LNCAP (cell line): Measurements from ENCODE around the gene CA12.

Experiments used
- TF ChIP-seq, protein P1 (sequence below): fragments of 450-650 bp; IDR thresholded peaks from 2 replicates; pipeline ENCODE4 v1.5.1; 2017; ENCODE audit warnings: mild to moderate bottlenecking

Gene CA12

DNA sequence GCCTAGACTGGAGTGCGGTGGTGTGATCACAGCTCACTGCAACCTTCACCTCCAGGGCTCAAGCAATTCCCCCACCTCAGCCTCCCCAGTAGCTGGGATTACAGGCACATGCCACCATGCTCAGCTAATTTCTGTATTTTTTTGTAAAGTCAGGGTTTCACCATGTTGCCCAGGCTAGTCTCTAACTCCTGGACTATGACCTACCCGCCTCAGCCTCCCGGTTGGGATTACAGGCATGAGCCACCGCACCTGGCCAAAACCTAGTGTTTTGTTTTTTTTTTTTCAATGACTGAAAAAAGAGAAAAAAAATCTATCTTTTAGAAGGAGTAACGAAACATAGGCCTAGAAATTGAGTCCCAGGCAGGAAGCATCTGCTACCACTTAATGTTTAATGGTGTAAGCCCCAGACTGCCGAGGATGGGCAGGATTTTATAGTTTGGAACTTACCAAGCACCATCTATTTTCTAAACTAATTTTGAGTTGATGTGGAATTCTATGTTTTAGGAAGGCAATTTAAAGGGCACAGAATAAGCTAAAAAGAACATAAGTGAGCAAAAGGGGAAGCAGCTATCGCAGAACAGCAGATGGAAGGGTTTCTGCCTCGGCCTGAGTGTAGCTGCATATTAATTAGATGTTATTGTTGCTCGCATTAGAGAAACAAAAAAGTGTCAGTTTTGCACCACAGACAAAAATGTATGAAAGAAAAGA lies 24.2 kb upstream of the CA12 start:
- TF ChIP-seq, protein P1, sequence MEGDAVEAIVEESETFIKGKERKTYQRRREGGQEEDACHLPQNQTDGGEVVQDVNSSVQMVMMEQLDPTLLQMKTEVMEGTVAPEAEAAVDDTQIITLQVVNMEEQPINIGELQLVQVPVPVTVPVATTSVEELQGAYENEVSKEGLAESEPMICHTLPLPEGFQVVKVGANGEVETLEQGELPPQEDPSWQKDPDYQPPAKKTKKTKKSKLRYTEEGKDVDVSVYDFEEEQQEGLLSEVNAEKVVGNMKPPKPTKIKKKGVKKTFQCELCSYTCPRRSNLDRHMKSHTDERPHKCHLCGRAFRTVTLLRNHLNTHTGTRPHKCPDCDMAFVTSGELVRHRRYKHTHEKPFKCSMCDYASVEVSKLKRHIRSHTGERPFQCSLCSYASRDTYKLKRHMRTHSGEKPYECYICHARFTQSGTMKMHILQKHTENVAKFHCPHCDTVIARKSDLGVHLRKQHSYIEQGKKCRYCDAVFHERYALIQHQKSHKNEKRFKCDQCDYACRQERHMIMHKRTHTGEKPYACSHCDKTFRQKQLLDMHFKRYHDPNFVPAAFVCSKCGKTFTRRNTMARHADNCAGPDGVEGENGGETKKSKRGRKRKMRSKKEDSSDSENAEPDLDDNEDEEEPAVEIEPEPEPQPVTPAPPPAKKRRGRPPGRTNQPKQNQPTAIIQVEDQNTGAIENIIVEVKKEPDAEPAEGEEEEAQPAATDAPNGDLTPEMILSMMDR = no peak

DNA sequence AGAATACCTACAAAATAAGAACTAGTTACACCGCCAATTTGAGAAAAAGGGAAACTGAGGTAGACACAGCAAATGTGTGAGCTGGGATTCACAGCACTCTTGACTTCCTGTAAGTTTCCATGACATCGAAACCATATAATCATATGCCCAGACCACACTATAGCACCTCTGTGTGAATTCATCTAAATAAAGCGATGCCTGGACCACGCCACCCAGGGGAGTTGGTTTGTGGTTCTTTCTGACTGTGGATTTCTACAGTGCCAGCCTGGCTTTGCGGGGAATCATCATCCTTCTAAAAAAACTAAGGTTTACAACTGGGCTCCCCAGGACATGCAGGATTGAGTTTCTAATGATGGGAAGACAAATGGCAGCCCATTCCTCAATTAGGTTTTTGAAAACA lies 23.5 kb upstream of the CA12 start:
- TF ChIP-seq, protein P1 = no peak

DNA sequence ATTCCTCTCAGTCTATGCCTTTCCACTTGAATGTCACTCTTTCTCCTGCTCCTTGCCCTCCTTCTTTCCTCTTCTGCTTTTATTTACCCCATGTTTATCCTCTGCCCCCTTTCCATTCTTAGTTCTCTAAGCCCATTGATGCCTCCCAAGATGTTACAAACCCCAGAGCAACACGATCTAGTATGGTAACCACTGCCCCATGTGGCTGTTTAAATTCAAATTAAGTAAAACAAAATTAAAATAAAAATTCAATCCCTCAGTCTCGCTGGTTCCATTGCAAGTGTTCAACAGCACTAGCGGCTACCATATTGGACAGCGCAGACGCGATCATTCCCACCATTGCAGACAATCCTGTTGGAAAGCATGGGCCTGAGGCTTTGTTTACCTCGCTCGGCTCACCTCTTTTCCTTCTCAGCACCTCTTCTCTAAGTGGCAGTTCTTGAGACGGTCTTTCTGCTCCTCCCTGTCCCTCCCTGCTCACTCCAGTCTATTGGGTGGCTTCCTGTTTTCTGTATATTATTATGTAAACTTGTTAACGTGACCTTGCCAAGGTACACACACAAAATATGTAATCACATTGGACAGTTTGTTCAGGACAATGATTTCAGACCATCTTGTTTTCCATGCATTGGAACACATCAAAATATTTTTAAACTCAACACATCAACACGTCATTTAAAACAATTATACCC lies 21.8 kb upstream of the CA12 start:
- TF ChIP-seq, protein P1 = no peak

DNA sequence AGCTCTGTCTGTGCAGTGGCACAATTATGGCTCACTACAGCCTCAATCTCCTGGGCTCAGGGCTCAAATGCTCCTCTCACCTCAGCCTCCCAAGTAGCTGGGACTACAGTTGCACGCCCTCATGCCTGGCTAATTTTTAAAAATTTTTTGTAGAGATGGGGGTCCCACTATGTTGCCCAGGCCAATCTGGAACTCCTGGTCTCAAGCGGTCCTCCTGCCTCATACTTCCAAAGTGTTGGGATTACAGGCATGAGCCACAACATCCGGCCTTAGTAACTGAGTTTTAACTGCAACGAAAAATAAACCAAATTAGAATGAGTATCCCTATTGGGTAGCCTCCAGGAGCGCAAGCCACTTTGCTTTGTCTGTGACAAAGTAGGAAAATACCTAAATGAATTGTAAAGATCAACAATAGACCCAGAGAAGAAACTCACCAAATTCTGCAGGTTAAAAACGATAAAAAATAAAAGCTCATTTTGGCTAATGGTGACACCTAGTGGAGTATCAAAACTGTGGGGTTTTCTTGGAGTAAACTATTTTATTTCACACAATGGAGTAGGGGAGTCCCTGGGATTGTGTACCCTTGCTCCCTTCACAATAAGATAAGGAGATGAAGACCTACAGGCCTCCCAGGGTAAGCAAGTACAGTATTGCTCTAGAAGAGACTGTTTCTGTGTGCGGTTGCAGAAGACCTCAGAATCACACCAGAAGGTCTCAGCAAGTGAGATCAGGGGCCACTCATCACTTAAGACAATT lies 21.0 kb upstream of the CA12 start:
- TF ChIP-seq, protein P1 = peak; percentile 68

DNA sequence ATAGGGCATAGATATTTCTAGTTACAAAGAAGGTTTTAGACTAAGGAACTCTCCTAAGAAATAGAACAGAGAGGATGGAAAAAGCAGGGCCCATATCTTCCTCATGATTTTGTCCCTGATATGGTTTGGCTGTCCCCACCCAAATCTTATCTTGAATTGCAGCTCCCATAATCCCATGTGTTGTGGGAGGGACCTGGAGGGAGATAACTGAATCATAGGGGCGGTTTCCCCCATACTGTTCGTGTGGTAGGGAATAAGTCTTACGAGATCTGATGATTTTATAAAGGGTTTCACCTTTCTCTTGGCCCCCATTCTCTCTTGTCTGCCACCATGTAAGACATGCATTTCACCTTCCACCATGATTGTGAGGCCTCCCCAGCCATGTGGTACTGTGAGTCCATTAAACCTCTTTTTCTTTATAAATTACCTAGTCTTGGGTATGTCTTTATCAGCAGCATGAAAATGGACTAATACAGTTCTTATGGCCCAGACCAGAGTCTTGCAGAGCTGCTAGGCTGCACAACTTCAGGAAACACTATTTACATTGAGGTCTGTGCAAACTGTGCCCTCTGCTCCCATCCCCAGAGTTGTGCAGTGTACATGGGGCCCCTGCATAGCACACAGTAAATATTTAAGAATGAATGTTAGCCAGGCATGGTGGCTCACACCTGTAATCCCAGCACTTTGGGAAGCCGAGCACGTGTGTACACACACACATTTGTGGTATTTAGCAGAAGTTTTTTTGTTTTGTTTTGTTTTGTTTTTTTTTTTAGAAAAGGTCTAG lies 20.3 kb upstream of the CA12 start:
- TF ChIP-seq, protein P1 = no peak

DNA sequence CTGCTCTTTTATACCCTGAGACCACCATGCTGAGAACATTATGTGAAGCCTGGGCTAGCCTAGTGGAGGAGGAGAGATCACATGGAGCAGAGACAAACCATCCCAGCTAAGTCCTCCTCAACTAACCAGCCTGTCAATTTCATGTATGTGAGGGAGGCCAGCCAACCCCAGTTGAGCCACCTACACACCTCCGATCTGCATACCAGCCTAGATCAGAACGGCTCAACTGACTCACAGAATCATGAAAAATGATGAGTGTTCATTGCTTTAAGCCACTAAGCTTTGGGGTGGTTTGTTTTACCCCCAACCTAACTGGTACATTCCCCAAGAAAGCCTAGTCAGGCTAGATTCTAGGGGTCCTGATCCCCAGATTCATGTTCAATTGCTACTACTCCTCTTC lies 19.4 kb upstream of the CA12 start:
- TF ChIP-seq, protein P1 = no peak

DNA sequence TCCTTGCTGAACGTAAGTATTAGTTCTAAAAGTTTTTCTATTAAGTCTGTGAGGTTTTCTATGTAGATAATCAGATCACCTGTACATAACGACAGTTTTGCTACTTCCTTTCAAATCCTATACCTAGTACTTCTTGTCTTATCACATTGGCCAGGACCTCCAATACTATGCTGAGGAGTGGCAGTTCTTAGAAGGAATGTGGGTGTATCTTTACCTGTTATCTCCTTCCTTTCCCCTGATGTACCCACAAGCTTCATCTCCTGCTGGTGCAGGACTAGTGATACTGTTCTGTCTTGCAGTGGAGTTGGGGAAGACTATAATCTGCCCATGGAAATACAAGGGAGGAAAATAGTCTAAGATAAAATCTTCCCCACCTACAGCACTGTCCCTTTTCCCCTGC lies 16.8 kb upstream of the CA12 start:
- TF ChIP-seq, protein P1 = no peak
